OCI-LY1 (cell line): ENCODE measurements around the gene EFHC1.

Experiments used
- H2AFZ ChIP-seq: fragments of 200-600 bp; sonication (generic), shearing (Covaris generic); 2 replicates; pipeline ENCODE4 v1.6.0; 2014; ENCODE audit warnings: antibody characterized with exemption, mild to moderate bottlenecking, low read length
- H3F3A ChIP-seq: fragments of 200-600 bp; sonication (generic), shearing (Covaris generic); 2 replicates; pipeline ENCODE4 v1.6.0; 2014; ENCODE audit warnings: mild to moderate bottlenecking, antibody characterized with exemption, low read length, moderate library complexity; ENCODE audit not compliant: insufficient read depth
- H3K27ac ChIP-seq: fragments of 200-600 bp; sonication (generic); 2 replicates; pipeline ENCODE4 v1.5.1; 2014; ENCODE audit warnings: low read length, mixed run types, mild to moderate bottlenecking, low read depth; ENCODE audit not compliant: poor library complexity, severe bottlenecking
- H3K27me3 ChIP-seq: fragments of 200-600 bp; sonication (generic); 2 replicates; pipeline ENCODE4 v1.6.0; 2014; ENCODE audit warnings: antibody characterized with exemption, mild to moderate bottlenecking, low read length, moderate library complexity; ENCODE audit not compliant: insufficient read depth
- H3K36me3 ChIP-seq: fragments of 200-600 bp; sonication (generic); 2 replicates; pipeline ENCODE4 v1.6.1; 2014; ENCODE audit warnings: mild to moderate bottlenecking, antibody characterized with exemption, low read length, moderate library complexity, mixed read lengths; ENCODE audit not compliant: insufficient read depth
- H3K4me1 ChIP-seq: fragments of 200-600 bp; sonication (generic); 2 replicates; pipeline ENCODE4 v1.5.1; 2014; ENCODE audit warnings: mild to moderate bottlenecking, low read length, moderate library complexity; ENCODE audit not compliant: insufficient read depth, severe bottlenecking
- H3K4me2 ChIP-seq: fragments of 200-600 bp; sonication (generic), shearing (Covaris generic); 2 replicates; pipeline ENCODE4 v1.6.1; 2014; ENCODE audit warnings: low read length
- H3K4me3 ChIP-seq: fragments of 200-600 bp; sonication (generic); 2 replicates; pipeline ENCODE4 v1.5.1; 2014; ENCODE audit warnings: low read length, low read depth, mild to moderate bottlenecking, mixed read lengths; ENCODE audit not compliant: poor library complexity, severe bottlenecking
- H3K79me2 ChIP-seq: fragments of 200-600 bp; shearing (Covaris generic); 2 replicates; pipeline ENCODE4 v1.6.1; 2016; ENCODE audit warnings: mixed run types, low read length, mixed read lengths; ENCODE audit not compliant: insufficient read depth
- H3K9ac ChIP-seq: fragments of 200-600 bp; sonication (generic), shearing (Covaris generic); 2 replicates; pipeline ENCODE4 v1.6.1; 2014; ENCODE audit warnings: mild to moderate bottlenecking, low read length, mixed read lengths
- H3K9me2 ChIP-seq: fragments of 200-600 bp; sonication (generic), shearing (Covaris generic); 2 replicates; pipeline ENCODE4 v1.6.1; 2014; ENCODE audit warnings: low read depth, mild to moderate bottlenecking, low read length, mixed read lengths
- H3K9me3 ChIP-seq: fragments of 200-600 bp; shearing (Covaris generic); 2 replicates; pipeline ENCODE4 v1.6.1; 2014; ENCODE audit warnings: low read length, mixed read lengths
- H4K20me1 ChIP-seq: fragments of 200-600 bp; sonication (generic), shearing (Covaris generic); 2 replicates; pipeline ENCODE4 v1.6.0; 2016; ENCODE audit warnings: mild to moderate bottlenecking, low read length; ENCODE audit not compliant: insufficient read depth
- EZH2 ChIP-seq: fragments of 200-600 bp; sonication (generic), shearing (Covaris generic); IDR thresholded peaks from 2 replicates; pipeline ENCODE4 v1.8.0; 2017; ENCODE audit warnings: borderline replicate concordance, mixed run types, mild to moderate bottlenecking, antibody characterized with exemption, low read length, moderate library complexity, mixed read lengths
- TF ChIP-seq, protein P1 (sequence below): fragments of 200-600 bp; sonication (generic), shearing (Covaris generic); IDR thresholded peaks from 2 replicates; pipeline ENCODE4 v1.5.1; 2017; ENCODE audit warnings: mild to moderate bottlenecking, antibody characterized with exemption, low read length, moderate library complexity, mixed read lengths

EFHC1 gene

GRCh38 chr6:52510213-52510562, 90.0 kb downstream of the EFHC1 start:
- Histone ChIP-seq H2AFZ (no peak overlapping the region), H3K4me1 (peaks cover 47% of the 10 kb centered on the region), H3K9me3 (no peaks in the 10 kb centered on the region), H3K9me2 (no peaks in the 10 kb centered on the region), H3K4me3 (no peak overlapping the region), H3K36me3 (peaks cover 91% of the 10 kb centered on the region), H3F3A (no peaks in the 10 kb centered on the region), H3K4me2 (no peak overlapping the region), H3K27ac (peak overlapping the region; percentile 86), H3K27me3 (no peaks in the 10 kb centered on the region), H3K9ac (no peak overlapping the region), H3K79me2 (no peaks in the 10 kb centered on the region), H4K20me1 (no peaks in the 10 kb centered on the region)
- TF ChIP-seq EZH2, result no peak
- TF ChIP-seq, protein P1, sequence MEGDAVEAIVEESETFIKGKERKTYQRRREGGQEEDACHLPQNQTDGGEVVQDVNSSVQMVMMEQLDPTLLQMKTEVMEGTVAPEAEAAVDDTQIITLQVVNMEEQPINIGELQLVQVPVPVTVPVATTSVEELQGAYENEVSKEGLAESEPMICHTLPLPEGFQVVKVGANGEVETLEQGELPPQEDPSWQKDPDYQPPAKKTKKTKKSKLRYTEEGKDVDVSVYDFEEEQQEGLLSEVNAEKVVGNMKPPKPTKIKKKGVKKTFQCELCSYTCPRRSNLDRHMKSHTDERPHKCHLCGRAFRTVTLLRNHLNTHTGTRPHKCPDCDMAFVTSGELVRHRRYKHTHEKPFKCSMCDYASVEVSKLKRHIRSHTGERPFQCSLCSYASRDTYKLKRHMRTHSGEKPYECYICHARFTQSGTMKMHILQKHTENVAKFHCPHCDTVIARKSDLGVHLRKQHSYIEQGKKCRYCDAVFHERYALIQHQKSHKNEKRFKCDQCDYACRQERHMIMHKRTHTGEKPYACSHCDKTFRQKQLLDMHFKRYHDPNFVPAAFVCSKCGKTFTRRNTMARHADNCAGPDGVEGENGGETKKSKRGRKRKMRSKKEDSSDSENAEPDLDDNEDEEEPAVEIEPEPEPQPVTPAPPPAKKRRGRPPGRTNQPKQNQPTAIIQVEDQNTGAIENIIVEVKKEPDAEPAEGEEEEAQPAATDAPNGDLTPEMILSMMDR, result no peak

- Histone ChIP-seq H2AFZ (no peak overlapping the region), H3K9ac (no peak overlapping the region), H3K4me3 (no peak overlapping the region), H3K4me1 (peaks cover 37% of the 10 kb centered on the region), H3K27ac (peak overlapping the region; percentile 86), H3K36me3 (peaks cover 94% of the 10 kb centered on the region), H3K79me2 (no peaks in the 10 kb centered on the region), H3K9me3 (no peaks in the 10 kb centered on the region), H4K20me1 (no peaks in the 10 kb centered on the region), H3K27me3 (no peaks in the 10 kb centered on the region), H3K4me2 (no peak overlapping the region), H3F3A (no peaks in the 10 kb centered on the region), H3K9me2 (no peaks in the 10 kb centered on the region)
- TF ChIP-seq EZH2, result no peak
- TF ChIP-seq, protein P1, result no peak
These were observed 91.0 kb downstream of the EFHC1 start for GRCh38 chr6:52511163-52511562.

DNA sequence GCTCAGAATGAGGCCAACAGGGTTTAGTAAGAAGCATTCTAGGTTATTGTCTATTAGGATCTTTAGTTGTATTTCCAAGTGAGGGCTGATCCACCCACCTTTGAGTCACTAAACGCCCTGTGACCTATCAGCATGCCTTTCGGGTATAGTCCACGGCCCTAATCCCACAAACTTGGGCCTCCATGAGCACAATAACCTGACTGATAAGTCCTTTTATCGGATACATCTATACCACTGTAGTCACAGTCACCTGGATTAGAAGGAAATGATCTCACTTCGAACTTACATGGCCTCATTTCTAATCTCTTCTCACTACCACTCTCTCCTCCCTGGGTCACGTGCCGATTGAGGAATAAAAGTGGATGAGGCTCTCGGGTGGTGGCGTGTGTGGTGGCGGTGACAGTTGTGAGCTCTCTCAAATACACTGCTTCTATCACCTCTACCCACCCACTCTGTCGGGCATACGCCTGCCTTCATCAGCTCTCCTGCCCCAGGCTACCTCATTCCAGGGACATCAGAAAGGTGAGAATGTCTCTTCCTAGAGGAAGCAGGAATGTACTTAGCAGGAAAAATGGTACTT, 91.5 kb downstream of the EFHC1 start:
- H3K36me3 ChIP-seq, result peaks cover 94% of the 10 kb centered on the region
- H3K4me1 ChIP-seq, result peaks cover 32% of the 10 kb centered on the region
- H3K27me3 ChIP-seq, result no peaks in the 10 kb centered on the region
- TF ChIP-seq, protein P1, result no peak
- TF ChIP-seq EZH2, result no peak
- no peaks in the 10 kb centered on the region for H3F3A ChIP-seq
- H3K9me3 ChIP-seq, result no peaks in the 10 kb centered on the region
- H3K79me2 ChIP-seq, result no peaks in the 10 kb centered on the region
- no peak overlapping the region for H3K9ac ChIP-seq
- no peaks in the 10 kb centered on the region for H4K20me1 ChIP-seq
- H3K4me3 ChIP-seq, result no peak overlapping the region
- H3K9me2 ChIP-seq, result no peaks in the 10 kb centered on the region
- peak overlapping the region; percentile 86 for H3K27ac ChIP-seq
- no peak overlapping the region for H2AFZ ChIP-seq
- H3K4me2 ChIP-seq, result no peak overlapping the region
